GM19238 (cell line): ENCODE data around the gene OSBPL5.
"Not testable (repeated sequence)": the region's sequence is repeated elsewhere in the genome, so short reads cannot be mapped to it uniquely, and the experiment has no call there.

Experiments used
- DNase-seq: peaks from one replicate; pipeline ENCODE4 v3.0.0; 2011; ENCODE audit warnings: low spot score; ENCODE audit not compliant: insufficient read length

OSBPL5 gene

DNA sequence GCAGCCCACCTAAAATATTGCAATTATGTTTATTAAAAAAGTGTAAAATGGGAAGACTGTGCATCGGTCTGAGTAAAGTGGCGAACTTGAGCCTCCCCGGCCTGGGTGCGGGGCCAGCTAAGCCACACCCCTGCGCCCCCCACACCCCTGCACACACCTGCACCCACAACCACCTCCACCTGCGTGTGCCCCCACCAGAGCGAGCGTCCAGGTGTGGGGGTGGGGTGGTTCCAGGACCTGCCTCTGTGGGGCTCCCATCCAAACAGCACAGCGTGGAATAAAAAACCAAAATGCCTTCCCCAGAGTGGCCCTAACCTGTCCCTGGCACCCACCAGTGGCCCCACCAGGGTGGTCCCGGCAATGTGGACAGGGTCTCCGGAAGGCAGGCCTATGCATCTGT lies 77.7 kb downstream of the OSBPL5 start:
- no peak for DNase-seq

DNA sequence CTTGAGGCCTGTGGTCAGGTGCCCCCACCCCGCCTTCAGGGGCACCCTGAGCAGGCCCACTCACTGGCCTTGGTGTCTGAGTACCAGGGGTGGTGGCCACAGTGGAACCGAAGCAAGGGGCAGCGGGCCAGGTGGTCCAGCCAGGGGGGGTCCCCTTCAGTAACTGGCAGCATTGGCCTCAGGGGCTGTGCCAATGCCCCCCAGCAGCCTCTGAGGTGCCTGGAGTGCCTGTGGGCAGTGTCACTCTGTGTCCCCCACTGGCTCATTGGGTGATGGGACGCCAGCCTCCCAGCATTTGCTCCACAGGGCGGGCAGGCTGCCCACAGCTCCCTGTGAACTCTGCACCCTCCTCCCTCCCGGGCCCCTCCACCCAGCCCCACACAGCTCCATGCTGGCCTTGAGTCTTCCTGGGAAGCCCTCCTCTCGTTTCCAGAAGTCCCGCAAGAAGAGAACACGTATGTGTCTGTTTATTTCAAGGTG lies 78.4 kb downstream of the OSBPL5 start:
- DNase-seq = no peak

DNA sequence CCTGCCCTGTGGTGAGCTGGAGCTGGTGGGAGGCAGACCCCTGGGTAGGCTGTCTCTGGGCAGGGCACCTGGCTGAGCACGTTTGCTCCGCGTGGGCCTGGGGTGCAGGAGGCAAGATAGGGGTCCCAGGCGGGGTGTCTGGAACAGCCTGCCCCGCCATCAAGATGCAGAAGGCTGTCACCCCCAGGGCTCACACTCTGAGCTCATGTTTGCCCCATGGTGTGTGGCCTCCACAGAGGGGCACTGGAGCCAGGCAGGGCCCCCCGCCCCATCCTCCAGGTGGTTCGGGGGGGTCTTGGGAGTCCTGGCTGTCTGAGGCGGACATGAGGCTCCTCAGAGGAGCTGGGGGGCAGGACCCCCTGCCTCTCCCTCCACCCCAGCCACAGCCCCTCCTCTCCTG lies 79.0 kb downstream of the OSBPL5 start:
- no peak for DNase-seq

DNA sequence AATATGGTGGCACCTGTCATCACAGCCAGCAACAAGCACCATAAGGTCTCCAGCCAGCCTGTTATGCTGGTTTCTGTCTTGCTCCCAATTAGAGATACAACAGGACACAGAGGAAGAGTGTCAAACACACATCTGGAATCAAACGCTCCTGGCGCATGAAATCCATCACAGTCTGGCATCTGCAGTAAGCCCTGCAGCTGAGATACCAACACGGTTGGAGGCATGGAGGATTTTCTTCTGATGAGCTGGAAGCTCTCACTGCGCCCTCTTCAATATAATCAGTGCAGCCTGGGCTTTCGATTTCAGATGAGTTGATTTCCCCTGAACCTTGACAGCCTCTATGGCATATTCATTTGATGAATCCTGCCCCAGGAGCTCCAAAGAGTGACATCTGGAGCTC lies 80.1 kb downstream of the OSBPL5 start:
- no peak for DNase-seq

- DNase-seq = no peak
These were observed 81.8 kb downstream of the OSBPL5 start for GRCh38 chr11:3083321-3083720.

DNA sequence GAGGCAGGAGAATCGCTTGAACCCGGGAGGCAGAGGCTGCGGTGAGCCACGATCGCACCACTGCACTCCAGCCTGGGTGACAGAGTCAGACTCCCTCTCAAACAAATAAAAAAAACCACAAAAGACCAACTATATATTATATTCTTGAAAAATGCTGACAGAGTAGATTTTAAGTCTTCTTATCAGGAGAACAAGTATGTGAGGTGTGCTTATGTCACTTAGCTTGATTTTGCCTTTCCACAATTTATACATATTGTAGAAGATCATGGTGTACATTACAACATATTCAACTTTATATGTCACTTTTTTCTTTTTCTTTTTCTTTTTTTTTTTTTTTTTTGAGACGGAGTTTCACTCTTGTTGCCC lies 83.7 kb downstream of the OSBPL5 start:
- no peak for DNase-seq

DNA sequence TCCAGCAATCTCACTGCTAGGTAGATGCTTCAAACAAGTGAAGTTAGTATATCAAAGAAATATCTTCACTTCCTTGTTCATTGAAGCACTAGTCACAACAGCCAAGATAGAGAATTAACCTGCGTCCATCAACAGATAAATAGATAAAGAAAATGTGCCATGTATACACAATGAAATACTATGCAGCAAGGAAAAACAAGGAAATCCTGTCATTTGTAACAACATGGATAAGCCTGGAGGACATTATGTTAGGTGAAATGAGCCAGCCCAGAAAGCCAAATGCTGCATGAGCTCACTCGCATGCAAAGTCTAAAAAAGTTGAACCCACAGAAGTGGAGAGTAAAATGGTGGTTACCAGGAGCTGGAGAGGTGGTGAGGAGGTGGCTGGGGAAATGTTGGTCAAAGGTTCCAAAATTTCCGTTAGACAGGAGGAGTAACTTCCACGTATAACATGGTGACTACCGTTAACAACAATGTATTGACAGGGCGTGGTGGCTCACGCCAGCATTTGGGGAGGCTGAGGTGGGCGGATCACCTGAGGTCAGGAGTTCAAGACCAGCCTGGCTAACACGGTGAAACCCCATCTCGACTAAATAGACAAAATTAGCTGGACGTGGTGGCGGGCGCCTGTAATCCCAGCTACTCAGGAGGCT lies 84.3 kb downstream of the OSBPL5 start:
- DNase-seq = no peak

- DNase-seq = no peak
These were observed 85.0 kb downstream of the OSBPL5 start for GRCh38 chr11:3080104-3080503.

GRCh38 chr11:3077846-3078440 lies 87.2 kb downstream of the OSBPL5 start:
- no peak for DNase-seq

- DNase-seq = no peak
These were observed 87.8 kb downstream of the OSBPL5 start for GRCh38 chr11:3077189-3077836.

GRCh38 chr11:3074912-3075589 lies 90.1 kb downstream of the OSBPL5 start:
- DNase-seq = no peak

DNA sequence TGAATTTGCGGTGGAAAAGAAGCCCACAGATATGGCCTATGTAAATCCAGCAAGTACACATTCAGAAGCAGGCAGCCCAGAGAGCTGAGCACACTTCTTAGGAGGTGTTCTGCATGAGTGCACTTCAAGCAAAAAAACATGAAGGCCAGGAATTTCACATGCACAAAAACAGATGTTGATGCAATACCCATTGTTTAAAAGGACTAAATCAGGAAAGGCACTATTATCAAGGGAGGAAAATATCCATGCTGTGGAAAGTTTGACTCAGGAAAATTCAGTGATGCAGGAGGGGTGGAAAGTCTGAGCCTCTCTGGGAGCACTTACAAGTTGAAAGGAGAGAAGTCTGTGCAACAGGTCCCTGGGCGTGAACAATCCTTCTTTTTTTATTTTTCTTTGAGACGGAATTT lies 92.1 kb downstream of the OSBPL5 start:
- no peak for DNase-seq

GRCh38 chr11:3069425-3069824 lies 95.7 kb downstream of the OSBPL5 start:
- DNase-seq = no peak

DNA sequence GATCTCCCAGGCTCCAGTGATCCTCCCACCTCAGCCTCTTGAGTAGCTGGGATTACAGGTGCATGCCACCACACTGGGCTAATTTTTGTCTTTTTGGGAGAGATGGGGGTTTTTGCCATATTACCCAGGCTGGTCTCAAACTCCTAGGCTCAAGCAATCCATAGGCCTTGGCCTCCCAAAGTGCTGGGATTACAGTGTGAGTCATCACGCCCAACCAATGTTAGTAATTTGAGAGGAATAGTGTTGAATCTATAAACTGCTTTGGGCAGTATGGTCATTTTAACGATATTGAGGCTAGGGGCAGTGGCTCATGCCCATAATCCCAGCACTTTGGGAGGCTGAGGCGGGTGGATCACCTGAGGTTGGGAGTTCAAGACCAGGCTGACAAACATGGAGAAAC lies 98.8 kb downstream of the OSBPL5 start:
- not testable (repeated sequence) for DNase-seq

GRCh38 chr11:3064709-3065108 lies 100.4 kb downstream of the OSBPL5 start:
- not testable (repeated sequence) for DNase-seq

DNA sequence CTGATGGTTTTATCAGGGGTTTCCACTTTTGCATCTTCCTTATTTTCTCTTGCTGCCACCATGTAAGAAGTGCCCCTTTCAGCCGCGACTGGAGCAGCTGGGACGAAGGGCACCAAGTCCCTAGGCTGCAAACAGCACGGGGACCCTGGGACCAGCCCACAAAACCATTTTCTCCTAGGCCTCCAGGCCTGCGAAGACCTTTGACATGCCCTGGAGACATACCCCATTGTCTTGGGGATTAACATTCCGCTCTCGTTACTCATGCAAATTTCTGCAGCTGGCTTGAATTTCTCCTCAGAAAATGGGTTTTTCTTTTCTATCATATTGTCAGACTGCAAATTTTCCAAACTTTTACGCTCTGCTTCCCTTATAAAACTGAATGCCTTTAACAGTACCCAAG lies 101.2 kb downstream of the OSBPL5 start:
- DNase-seq = not testable (repeated sequence)

DNA sequence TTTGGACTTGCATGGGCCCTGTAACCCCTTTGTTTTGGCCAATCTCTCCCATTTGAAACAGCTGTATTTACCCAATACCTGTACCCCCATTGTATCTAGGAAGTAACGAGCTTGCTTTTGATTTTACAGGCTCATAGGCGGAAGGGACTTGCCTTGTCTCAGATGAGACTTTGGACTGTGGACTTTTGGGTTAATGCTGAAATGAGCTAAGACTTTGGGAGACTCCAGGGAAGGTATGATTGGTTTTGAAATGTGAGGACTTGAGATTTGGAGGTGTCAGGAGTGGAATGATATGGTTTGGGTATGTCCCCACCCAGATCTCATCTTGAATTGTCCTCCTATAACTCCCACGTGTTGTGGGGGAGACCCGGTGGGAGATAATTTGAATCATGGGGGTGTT lies 101.7 kb downstream of the OSBPL5 start:
- DNase-seq = not testable (repeated sequence)

- DNase-seq = no peak
These were observed 104.6 kb downstream of the OSBPL5 start for GRCh38 chr11:3060436-3061025.

DNA sequence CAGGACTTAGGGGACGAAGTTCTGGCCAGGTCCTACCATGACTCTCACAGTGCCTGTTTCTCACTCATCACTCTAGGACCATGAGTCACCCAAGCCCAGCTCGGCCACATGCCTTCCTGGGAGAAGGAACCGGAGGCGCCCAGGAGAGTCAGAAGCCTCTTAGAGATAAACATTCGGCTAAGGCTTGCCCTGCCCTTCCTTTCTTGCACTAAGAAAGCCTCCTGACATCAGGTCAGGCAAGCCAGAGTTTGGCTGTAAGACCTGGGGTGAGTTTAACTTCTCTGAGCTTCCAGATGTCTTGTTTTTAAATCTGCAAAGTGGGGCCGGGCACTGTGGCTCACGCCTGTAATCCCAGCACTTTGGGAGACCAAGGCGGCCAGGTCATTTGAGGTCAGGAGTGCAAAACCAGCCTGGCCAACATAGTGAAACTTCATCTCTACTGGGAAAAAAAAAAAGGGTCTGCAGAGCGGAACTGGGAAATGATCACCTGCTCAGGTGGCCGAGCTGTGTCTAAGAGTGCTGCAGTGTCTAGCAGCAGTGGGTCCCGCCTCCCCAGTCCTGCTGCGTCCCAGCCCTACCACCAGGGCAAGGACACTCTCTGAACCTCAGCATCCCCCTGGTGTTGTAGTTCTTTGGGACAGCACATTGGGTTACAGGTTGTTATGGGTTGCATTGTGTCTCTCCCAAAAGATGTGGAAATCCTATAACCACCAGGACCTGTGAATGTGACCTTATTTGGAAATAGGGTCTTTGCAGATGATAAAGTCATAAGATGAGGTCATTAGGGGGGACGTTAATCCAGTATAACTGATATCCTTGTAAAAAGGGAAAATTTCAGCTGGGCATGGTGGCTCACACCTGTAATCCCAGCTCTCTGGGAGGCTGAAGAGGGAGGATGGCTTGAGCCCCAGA lies 106.1 kb downstream of the OSBPL5 start:
- DNase-seq = no peak

DNA sequence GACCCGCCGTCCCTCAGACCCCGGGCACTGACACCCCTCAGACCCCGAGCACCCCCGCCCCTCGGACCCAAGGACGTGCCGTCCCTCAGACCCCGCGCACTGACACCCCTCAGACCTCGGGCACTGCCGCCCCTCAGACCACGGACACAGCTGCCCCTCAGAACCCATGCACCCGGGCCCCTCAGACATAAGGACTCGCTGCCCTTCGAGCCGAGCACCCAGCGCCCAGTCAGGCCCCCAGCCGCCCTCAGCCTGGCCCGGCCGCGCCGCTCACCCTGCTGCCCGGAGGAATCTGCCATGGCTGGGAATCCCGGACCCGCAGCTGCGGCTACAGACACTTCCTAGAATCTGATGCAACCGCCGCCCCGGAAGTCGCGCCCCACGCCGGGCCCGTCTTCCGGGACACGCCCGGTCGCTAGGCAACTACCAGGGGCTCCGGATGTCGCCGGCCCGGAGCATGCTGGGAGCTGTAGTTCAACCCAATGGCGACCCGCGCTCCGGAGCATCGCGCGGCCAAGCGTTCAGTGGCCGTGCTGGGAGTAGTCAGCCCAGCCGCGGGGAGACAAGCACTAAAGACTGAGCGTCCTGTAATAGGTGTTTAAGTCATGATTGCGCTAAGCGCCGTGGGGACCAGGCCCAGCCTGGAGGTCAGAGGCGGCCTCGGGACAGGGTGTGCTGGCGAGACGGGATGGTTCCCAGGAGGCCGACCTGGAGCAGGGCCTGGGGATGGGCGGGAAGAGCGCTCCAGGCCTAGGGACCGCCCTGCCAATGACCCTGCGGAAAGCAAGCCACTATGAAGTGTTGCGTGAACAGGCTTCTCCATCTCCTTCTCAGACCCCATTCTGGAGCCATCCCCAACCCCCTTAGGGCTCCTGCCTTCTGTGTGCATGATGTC lies 107.8 kb downstream of the OSBPL5 start, which contains the start of gene CARS1:
Gene CARS1 (minus strand): TSS at position 355 of the 895 bp plus-strand sequence. CDS start 56 bp downstream, at position 299.
- DNase-seq = peak; percentile 96
